ENCODE measurements around the gene EIF1AX. TPM values are rescaled to one million over a fixed set of nuclear protein-coding genes. Genes with fewer than 3 reads are reported as not detected.

The EIF1AX gene, protein sequence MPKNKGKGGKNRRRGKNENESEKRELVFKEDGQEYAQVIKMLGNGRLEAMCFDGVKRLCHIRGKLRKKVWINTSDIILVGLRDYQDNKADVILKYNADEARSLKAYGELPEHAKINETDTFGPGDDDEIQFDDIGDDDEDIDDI
- 91.5 to 111 TPM (median 100.0 TPM) in 5 replicates for total RNA-seq (2022; extraction: Qiagen RNA extraction; ENCODE audit: low read depth)

DNA sequence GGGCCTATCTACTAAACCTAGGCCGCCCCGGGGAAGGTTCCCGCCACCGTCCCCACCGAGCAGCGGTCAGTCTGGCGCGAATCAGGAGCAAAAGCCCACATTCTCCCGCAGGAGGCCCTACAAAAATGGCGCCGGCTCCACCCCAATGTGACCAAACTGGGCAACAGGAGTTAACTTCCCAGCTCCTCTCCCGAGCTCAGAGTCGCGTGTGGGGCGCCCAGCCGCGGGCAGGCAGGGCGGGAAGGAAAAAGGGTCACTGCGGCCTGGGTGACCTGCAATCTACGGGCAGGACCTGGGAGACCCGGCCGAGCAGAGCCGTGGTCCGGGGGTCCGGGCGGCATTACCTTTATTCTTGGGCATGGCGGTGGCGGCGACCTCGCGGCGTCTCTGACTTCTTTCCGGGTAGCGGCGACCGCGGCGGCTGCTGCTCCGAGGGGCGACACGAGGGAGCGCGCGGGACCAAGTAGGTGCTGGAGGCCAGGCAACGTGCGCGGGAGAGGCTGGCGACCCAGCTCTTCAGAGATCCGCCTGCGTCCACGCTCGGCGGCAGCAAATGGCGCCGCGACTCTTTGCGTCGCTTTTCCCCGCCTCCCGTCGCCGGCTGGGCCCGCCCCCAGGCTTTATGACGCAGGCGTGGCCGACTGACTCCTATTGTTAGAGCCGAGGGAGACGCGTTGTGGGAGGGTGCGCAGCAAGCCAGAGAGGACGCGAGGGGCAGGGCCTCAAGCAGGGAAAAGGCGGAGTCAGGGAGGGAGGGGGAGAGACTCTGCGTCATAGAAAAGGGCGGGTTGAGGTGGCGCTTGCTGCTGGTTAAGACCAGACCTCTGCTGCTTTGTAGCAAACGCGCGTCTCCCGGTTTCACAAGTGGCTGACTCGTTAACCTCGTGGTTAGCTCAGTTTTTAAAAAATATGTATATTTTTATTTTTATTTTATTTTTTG, at the start of gene EIF1AX:
Gene EIF1AX (minus strand): TSS at position 558 of the 940 bp plus-strand sequence. CDS start 198 bp downstream, at position 360.

GRCh38 chrX:20116577-20117240, 24.9 kb downstream of the EIF1AX start, which contains the start of gene MAP7D2:
Gene MAP7D2 (minus strand): TSS chrX:20116907. CDS start chrX:20116879, 28 bp downstream.

Other genes with a start within 250 kb of the EIF1AX start
- gene BCLAF3, start 150.8 kb downstream of the EIF1AX start, total RNA-seq (2022; extraction: Qiagen RNA extraction; ENCODE audit: low read depth), result 1.5 to 4.3 TPM (median 3.6 TPM) in 5 replicates
- 5.4 to 6.5 TPM (median 5.9 TPM) in 5 replicates for gene MAP7D2, start 24.9 kb downstream of the EIF1AX start, total RNA-seq (2022; extraction: Qiagen RNA extraction; ENCODE audit: low read depth)
- gene RPS6KA3, start 125.1 kb upstream of the EIF1AX start, total RNA-seq (2022; extraction: Qiagen RNA extraction; ENCODE audit: low read depth), result 34.0 to 50.1 TPM (median 48.1 TPM) in 5 replicates

Measured in A549 treated with GW870086 at 1 μM for 4 hours (cell line).